GM21381 (cell line): ENCODE data around the gene TAF11L3.
"Not testable (repeated sequence)": the region's sequence is repeated elsewhere in the genome, so short reads cannot be mapped to it uniquely, and the experiment has no call there.

Experiments used
- ATAC-seq: cut with Tn5 transposase; IDR thresholded peaks from one replicate; pipeline ENCODE4 v1.9.1; 2021; ENCODE audit warnings: mild to moderate bottlenecking, moderate library complexity; ENCODE audit not compliant: unreplicated experiment

TAF11L3 gene

GRCh38 chr5:17518067-17518466, at the start of gene TAF11L3:
TSS of gene TAF11L3 (plus strand) at chr5:17518367.
- not testable (repeated sequence) for ATAC-seq

- no peak for ATAC-seq
These were observed 48.1 kb upstream of the TAF11L3 start for GRCh38 chr5:17470064-17470463.

GRCh38 chr5:17475064-17475463, 43.1 kb upstream of the TAF11L3 start:
- ATAC-seq: not testable (repeated sequence)

- ATAC-seq: no peak
These were observed 41.1 kb upstream of the TAF11L3 start for GRCh38 chr5:17477043-17477442.

- no peak for ATAC-seq
These were observed 40.4 kb upstream of the TAF11L3 start for GRCh38 chr5:17477573-17478265.

GRCh38 chr5:17481378-17481777, 36.8 kb upstream of the TAF11L3 start:
- ATAC-seq: no peak

- no peak for ATAC-seq
These were observed 35.4 kb upstream of the TAF11L3 start for GRCh38 chr5:17482790-17483189.

- not testable (repeated sequence) for ATAC-seq
These were observed 31.5 kb upstream of the TAF11L3 start for GRCh38 chr5:17486464-17487173.

- no peak for ATAC-seq
These were observed 31.0 kb upstream of the TAF11L3 start for GRCh38 chr5:17487174-17487512.

- ATAC-seq: not testable (repeated sequence)
These were observed 26.9 kb upstream of the TAF11L3 start for GRCh38 chr5:17491257-17491656.

GRCh38 chr5:17492770-17493169, 25.4 kb upstream of the TAF11L3 start:
- no peak for ATAC-seq

GRCh38 chr5:17497446-17497845, 20.7 kb upstream of the TAF11L3 start:
- ATAC-seq: no peak

- not testable (repeated sequence) for ATAC-seq
These were observed 20.2 kb upstream of the TAF11L3 start, which contains the start of gene TAF11L2 for GRCh38 chr5:17497931-17498330. TSS of gene TAF11L2 (plus strand) at chr5:17498231.

- no peak for ATAC-seq
These were observed 6.3 kb upstream of the TAF11L3 start for GRCh38 chr5:17511775-17512325.

GRCh38 chr5:17517526-17517925, 641 bp upstream of the TAF11L3 start:
- not testable (repeated sequence) for ATAC-seq

GRCh38 chr5:17519508-17519907, 1.3 kb downstream of the TAF11L3 start:
- ATAC-seq: not testable (repeated sequence)

- not testable (repeated sequence) for ATAC-seq
These were observed 3.3 kb downstream of the TAF11L3 start, which contains the start of gene TAF11L4 for GRCh38 chr5:17521501-17521900. TSS of gene TAF11L4 (plus strand) at chr5:17521801.

- ATAC-seq: not testable (repeated sequence)
These were observed 6.8 kb downstream of the TAF11L3 start, which contains the start of gene TAF11L5 for GRCh38 chr5:17524935-17525334. TSS of gene TAF11L5 (plus strand) at chr5:17525235.

GRCh38 chr5:17526504-17526903, 8.3 kb downstream of the TAF11L3 start:
- ATAC-seq: not testable (repeated sequence)

- ATAC-seq: not testable (repeated sequence)
These were observed 10.2 kb downstream of the TAF11L3 start, which contains the start of gene TAF11L6 for GRCh38 chr5:17528369-17528768. TSS of gene TAF11L6 (plus strand) at chr5:17528669.
